Renal cortex interstitium (tissue), 11 donors: ENCODE measurements around the gene FXYD5. TPM values are rescaled to one million over a fixed set of nuclear protein-coding genes. Genes with fewer than 3 reads are reported as not detected.
"Not testable (repeated sequence)": the region's sequence is repeated elsewhere in the genome, so short reads cannot be mapped to it uniquely, and the experiment has no call there.

Source experiments
- DNase-seq, 11 donors: peaks; one replicate each; pipeline ENCODE4 v3.0.0-alpha.2; 2013; ENCODE audit warnings: low read depth in 9 of 11, low spot score in 4 of 11; ENCODE audit errors: extremely low read depth in 1 of 11
- polyA plus RNA-seq, 3 donors: library from polyadenylated mRNA; unstranded; fragments of 120-200 nt; gene quantifications; one replicate each; pipeline ENCODE4 v1.2.1, GENCODE V29; 2013; ENCODE audit not compliant: insufficient read length in 3 of 3

The FXYD5 gene
- polyA plus RNA-seq, 3 donors, result 19.4 to 29.2 (median 22.0) TPM

- peak in 1 of 11 donors; percentile 69 for DNase-seq
Measured at GRCh38 chr19:35144600-35145436, 9.7 kb upstream of the FXYD5 start.

GRCh38 chr19:35146746-35147459 lies 7.6 kb upstream of the FXYD5 start:
- no peak for DNase-seq

GRCh38 chr19:35149463-35149862 lies 5.1 kb upstream of the FXYD5 start:
- no peak for DNase-seq

- no peak for DNase-seq
Measured at GRCh38 chr19:35150445-35150844, 4.1 kb upstream of the FXYD5 start.

- no peak for DNase-seq
Measured at GRCh38 chr19:35151273-35152065, 3.1 kb upstream of the FXYD5 start.

- DNase-seq, result not testable (repeated sequence)
Measured at GRCh38 chr19:35153129-35153522, 1.4 kb upstream of the FXYD5 start.

GRCh38 chr19:35153701-35154524 lies 622 bp upstream of the FXYD5 start:
- DNase-seq, result no peak

- DNase-seq, result no peak
Measured at GRCh38 chr19:35155441-35155840, 906 bp downstream of the FXYD5 start.

GRCh38 chr19:35155981-35156672 lies 1.6 kb downstream of the FXYD5 start:
- DNase-seq, result no peak

GRCh38 chr19:35156673-35157014 lies 2.1 kb downstream of the FXYD5 start:
- DNase-seq, result no peak

GRCh38 chr19:35157431-35157830 lies 2.9 kb downstream of the FXYD5 start:
- DNase-seq, result no peak

- no peak for DNase-seq
Measured at GRCh38 chr19:35159606-35160005, 5.1 kb downstream of the FXYD5 start.

- no peak for DNase-seq
Measured at GRCh38 chr19:35160629-35161433, 6.3 kb downstream of the FXYD5 start.

- DNase-seq, result no peak
Measured at GRCh38 chr19:35161434-35161743, 6.9 kb downstream of the FXYD5 start.

GRCh38 chr19:35162471-35163326 lies 8.2 kb downstream of the FXYD5 start:
- DNase-seq, result no peak

GRCh38 chr19:35164418-35164817 lies 9.9 kb downstream of the FXYD5 start:
- DNase-seq, result no peak
